Measurements from ENCODE around the gene PDHB. TPM values are rescaled to one million over a fixed set of nuclear protein-coding genes. Genes with fewer than 3 reads are reported as not detected.

Gene PDHB
- total and polyA plus RNA-seq, 10 of the 15 experiments (the other 5 are each of a cell fraction or from before 2014, with no cell fraction given) = 62.9 to 224 (median 93.2) TPM

DNA sequence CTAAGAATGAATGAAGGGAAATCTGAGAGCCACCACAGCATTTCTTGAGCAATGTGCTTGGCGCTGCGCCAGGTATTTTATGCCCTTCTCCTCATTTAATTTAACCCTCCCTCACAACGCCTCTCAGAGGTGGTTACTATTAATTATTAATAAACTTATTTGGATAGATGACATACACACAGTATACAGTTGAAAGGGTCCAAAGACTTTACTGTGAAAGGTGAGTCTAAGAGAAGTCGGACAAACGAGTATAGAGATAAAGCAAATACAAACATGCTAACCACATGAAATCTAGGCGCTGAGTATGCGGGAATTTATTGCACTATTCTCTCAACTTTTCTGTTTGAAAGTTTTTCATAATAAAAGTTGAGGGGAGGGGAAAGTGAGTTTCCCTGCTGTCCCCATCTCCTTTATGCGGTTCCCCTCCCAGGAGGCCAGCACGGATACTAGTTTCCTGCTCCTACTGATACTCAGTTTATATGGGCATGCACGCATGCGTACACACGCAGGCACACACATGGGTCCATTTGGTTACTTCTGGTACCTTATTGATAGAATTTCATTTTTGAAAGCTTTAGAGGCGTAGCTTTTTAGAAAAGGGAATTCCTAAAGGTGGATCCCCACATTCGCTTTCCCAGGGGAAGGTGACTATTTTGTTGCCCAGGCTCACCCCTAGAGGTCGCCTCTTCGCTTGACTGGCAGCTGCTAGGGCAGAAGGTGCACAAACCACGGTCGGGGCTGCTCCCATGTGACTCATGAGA, 29.7 kb upstream of the PDHB start (continued):
- TF ChIP-seq, protein P1, sequence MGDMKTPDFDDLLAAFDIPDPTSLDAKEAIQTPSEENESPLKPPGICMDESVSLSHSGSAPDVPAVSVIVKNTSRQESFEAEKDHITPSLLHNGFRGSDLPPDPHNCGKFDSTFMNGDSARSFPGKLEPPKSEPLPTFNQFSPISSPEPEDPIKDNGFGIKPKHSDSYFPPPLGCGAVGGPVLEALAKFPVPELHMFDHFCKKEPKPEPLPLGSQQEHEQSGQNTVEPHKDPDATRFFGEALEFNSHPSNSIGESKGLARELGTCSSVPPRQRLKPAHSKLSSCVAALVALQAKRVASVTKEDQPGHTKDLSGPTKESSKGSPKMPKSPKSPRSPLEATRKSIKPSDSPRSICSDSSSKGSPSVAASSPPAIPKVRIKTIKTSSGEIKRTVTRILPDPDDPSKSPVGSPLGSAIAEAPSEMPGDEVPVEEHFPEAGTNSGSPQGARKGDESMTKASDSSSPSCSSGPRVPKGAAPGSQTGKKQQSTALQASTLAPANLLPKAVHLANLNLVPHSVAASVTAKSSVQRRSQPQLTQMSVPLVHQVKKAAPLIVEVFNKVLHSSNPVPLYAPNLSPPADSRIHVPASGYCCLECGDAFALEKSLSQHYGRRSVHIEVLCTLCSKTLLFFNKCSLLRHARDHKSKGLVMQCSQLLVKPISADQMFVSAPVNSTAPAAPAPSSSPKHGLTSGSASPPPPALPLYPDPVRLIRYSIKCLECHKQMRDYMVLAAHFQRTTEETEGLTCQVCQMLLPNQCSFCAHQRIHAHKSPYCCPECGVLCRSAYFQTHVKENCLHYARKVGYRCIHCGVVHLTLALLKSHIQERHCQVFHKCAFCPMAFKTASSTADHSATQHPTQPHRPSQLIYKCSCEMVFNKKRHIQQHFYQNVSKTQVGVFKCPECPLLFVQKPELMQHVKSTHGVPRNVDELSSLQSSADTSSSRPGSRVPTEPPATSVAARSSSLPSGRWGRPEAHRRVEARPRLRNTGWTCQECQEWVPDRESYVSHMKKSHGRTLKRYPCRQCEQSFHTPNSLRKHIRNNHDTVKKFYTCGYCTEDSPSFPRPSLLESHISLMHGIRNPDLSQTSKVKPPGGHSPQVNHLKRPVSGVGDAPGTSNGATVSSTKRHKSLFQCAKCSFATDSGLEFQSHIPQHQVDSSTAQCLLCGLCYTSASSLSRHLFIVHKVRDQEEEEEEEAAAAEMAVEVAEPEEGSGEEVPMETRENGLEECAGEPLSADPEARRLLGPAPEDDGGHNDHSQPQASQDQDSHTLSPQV (IDR thresholded peaks at IDR 0.05) = no peak
- TF ChIP-seq, protein P2, sequence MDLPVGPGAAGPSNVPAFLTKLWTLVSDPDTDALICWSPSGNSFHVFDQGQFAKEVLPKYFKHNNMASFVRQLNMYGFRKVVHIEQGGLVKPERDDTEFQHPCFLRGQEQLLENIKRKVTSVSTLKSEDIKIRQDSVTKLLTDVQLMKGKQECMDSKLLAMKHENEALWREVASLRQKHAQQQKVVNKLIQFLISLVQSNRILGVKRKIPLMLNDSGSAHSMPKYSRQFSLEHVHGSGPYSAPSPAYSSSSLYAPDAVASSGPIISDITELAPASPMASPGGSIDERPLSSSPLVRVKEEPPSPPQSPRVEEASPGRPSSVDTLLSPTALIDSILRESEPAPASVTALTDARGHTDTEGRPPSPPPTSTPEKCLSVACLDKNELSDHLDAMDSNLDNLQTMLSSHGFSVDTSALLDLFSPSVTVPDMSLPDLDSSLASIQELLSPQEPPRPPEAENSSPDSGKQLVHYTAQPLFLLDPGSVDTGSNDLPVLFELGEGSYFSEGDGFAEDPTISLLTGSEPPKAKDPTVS (IDR thresholded peaks at IDR 0.05; ENCODE audit: low read depth, low read length) = no peak
- TF ChIP-seq, protein P3, sequence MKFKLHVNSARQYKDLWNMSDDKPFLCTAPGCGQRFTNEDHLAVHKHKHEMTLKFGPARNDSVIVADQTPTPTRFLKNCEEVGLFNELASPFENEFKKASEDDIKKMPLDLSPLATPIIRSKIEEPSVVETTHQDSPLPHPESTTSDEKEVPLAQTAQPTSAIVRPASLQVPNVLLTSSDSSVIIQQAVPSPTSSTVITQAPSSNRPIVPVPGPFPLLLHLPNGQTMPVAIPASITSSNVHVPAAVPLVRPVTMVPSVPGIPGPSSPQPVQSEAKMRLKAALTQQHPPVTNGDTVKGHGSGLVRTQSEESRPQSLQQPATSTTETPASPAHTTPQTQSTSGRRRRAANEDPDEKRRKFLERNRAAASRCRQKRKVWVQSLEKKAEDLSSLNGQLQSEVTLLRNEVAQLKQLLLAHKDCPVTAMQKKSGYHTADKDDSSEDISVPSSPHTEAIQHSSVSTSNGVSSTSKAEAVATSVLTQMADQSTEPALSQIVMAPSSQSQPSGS (IDR thresholded peaks at IDR 0.05; ENCODE audit: low read length) = 0 out of 2 replicates have a peak, but pooled peaks have one; percentile 20
- TF ChIP-seq, protein P4, sequence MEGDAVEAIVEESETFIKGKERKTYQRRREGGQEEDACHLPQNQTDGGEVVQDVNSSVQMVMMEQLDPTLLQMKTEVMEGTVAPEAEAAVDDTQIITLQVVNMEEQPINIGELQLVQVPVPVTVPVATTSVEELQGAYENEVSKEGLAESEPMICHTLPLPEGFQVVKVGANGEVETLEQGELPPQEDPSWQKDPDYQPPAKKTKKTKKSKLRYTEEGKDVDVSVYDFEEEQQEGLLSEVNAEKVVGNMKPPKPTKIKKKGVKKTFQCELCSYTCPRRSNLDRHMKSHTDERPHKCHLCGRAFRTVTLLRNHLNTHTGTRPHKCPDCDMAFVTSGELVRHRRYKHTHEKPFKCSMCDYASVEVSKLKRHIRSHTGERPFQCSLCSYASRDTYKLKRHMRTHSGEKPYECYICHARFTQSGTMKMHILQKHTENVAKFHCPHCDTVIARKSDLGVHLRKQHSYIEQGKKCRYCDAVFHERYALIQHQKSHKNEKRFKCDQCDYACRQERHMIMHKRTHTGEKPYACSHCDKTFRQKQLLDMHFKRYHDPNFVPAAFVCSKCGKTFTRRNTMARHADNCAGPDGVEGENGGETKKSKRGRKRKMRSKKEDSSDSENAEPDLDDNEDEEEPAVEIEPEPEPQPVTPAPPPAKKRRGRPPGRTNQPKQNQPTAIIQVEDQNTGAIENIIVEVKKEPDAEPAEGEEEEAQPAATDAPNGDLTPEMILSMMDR (IDR thresholded peaks at IDR 0.05 in 2 of 3, conservative IDR thresholded peaks at IDR 0.05 in 1 of 3; ENCODE audit: control insufficient read depth in 2 of 3, extremely low read depth in 1 of 3, insufficient read depth in 1 of 3, low read depth in 3 of 3, low read length in 3 of 3) = peak; percentile 90 to 91 (median 90)
- TF ChIP-seq FOS (IDR thresholded peaks at IDR 0.05; ENCODE audit: borderline replicate concordance, extremely low read depth, insufficient read length) (no peak), CREB1 (IDR thresholded peaks at IDR 0.05; ENCODE audit: low read depth) (0 out of 2 replicates have a peak, but pooled peaks have one; percentile 39), MEF2B (IDR thresholded peaks at IDR 0.05; ENCODE audit: partially characterized antibody, poor library complexity, severe bottlenecking) (peak; percentile 60), RELA (IDR thresholded peaks at IDR 0.05; ENCODE audit: borderline replicate concordance, partially characterized antibody) (peak; percentile 32), KLF5 (IDR thresholded peaks at IDR 0.05; ENCODE audit: partially characterized antibody) (no peak), FOXK2 (IDR thresholded peaks at IDR 0.05) (no peak), NFYB (IDR thresholded peaks at IDR 0.05; ENCODE audit: insufficient read depth, low read depth, low read length) (no peak), SMAD1 (IDR thresholded peaks at IDR 0.05; ENCODE audit: low read depth, partially characterized antibody) (peak; percentile 65), TCF12 (IDR thresholded peaks at IDR 0.05; ENCODE audit: low read depth, low read length) (peak; percentile 75; the same call in 1 of the 2 replicates), HCFC1 (IDR thresholded peaks at IDR 0.05; ENCODE audit: low read length) (no peak), MTA2 (IDR thresholded peaks at IDR 0.05; ENCODE audit: low read depth) (no peak), NR2C2 (IDR thresholded peaks at IDR 0.05; ENCODE audit: borderline replicate concordance, control insufficient read depth, insufficient read length, low read depth) (no peak), MTA3 (IDR thresholded peaks at IDR 0.05; ENCODE audit: borderline replicate concordance, low read length) (0 out of 2 replicates have a peak, but pooled peaks have one; percentile 29), MXI1 (IDR thresholded peaks at IDR 0.05; ENCODE audit: low read depth, low read length) (no peak), SMARCA5 (IDR thresholded peaks at IDR 0.05) (0 out of 2 replicates have a peak, but pooled peaks have one; percentile 30), ZZZ3 (IDR thresholded peaks at IDR 0.05; ENCODE audit: control insufficient read depth, insufficient read length, low read depth) (no peak), SUPT20H (IDR thresholded peaks at IDR 0.05; ENCODE audit: borderline replicate concordance, control insufficient read depth, low read depth, low read length) (no peak)

Data from GM12878 (cell line).